ENCODE measurements around the gene ICAM2.

DNA sequence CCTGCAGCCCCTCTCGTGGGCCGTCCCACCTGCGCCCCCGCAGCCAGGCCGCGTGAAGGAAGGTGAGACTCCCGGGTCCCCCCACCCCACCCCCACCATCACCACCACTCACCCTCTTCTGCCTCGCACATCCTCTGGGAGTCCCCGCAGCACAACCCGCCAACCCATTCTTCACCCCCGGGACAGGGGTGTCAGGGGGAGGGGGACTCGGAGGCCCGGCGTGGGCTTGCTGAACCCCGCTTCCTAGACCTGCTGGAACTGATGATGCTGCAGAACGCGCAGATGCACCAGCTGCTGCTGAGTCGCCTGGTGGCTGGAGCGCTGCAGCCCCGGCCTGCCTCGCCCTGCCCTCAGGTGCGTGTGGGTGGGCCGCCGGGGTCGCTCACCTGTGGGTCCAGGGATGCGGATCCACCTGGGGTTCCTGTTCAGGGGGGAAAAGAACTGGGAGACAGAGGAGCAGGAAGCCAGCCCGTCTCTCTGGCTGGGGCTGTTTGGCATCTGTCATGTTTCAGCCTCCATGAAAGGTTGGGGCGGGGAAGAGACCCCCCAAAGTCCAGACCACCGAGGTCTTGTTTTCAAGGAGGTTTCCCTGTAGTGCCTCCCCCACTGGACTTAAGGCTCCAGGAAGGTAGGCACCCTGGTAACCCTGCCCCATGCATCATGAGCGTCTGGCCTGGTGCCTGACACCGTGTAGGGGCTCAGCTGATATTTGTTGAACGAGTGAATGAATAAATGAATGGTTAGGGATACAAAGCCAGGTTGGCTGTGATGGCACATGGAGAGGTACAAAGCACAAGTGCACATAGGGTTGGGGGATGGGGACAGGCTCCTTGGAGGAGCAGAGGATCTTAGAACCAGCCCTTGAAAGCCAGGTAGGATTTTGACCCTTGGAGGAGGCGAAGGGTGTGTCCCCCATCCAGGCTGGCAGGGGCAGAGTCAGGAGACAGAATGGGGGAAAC lies 21.4 kb downstream of the ICAM2 start:
- TF ChIP-seq, protein P1, sequence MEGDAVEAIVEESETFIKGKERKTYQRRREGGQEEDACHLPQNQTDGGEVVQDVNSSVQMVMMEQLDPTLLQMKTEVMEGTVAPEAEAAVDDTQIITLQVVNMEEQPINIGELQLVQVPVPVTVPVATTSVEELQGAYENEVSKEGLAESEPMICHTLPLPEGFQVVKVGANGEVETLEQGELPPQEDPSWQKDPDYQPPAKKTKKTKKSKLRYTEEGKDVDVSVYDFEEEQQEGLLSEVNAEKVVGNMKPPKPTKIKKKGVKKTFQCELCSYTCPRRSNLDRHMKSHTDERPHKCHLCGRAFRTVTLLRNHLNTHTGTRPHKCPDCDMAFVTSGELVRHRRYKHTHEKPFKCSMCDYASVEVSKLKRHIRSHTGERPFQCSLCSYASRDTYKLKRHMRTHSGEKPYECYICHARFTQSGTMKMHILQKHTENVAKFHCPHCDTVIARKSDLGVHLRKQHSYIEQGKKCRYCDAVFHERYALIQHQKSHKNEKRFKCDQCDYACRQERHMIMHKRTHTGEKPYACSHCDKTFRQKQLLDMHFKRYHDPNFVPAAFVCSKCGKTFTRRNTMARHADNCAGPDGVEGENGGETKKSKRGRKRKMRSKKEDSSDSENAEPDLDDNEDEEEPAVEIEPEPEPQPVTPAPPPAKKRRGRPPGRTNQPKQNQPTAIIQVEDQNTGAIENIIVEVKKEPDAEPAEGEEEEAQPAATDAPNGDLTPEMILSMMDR (IDR thresholded peaks at IDR 0.05; ENCODE audit: extremely low read depth in 1 of 2, insufficient read depth in 1 of 2, low read depth in 1 of 2, low read length in 2 of 2): no peak
- TF ChIP-seq POLR2A (IDR thresholded peaks at IDR 0.05; ENCODE audit: low read depth, low read length) (no peak), POLR2AphosphoS5 (IDR thresholded peaks at IDR 0.05; ENCODE audit: insufficient read depth, low read depth, low read length) (peak; percentile 42)
